H1 (cell line): ENCODE measurements around the gene ABCF3. TPM values are rescaled to one million over a fixed set of nuclear protein-coding genes. Genes with fewer than 3 reads are reported as not detected.

Source experiments
- CTCF ChIA-PET: fragments of 300-600 bp; sonication (Branson Sonifier 250); formaldehyde crosslinking; loops from one replicate; lab custom pipeline; 2021; ENCODE audit not compliant: partially characterized antibody; lab: Charles Lee
- POLR2A ChIA-PET: fragments of 300-600 bp; sonication (Branson Sonifier 250); formaldehyde crosslinking; loops from one replicate; lab custom pipeline; 2021; ENCODE audit warnings: inconsistent platforms; ENCODE audit not compliant: partially characterized antibody; lab: Charles Lee
- DNase-seq, 2 experiments: peaks; one replicate each; pipeline versions ENCODE4 v3.0.0 to v3.0.0-alpha.2; 2010 to 2022; ENCODE audit warnings: low spot score in 2 of 2, low read depth in 1 of 2, mixed read lengths in 1 of 2
- FAIRE-seq: peaks from 2 replicates; lab custom pipeline; 2011; peaks lifted over from hg19 to GRCh38; lab: Jason Lieb, UNC
- H2AFZ ChIP-seq: 2 replicates; pipeline ENCODE4 v1.8.1; 2012; ENCODE audit warnings: low read length, inconsistent platforms
- H2AK5ac ChIP-seq: 2 replicates; pipeline ENCODE4 v1.6.1; 2013; ENCODE audit warnings: low read depth, low read length
- H2BK120ac ChIP-seq: replicated peaks from 2 replicates; pipeline ENCODE3; 2013; ENCODE audit warnings: low read depth, low read length, inconsistent platforms
- H2BK12ac ChIP-seq: 2 replicates; pipeline ENCODE4 v1.6.1; 2013; ENCODE audit warnings: low read depth, low read length
- H2BK15ac ChIP-seq: 2 replicates; pipeline ENCODE4 v1.6.1; 2013; ENCODE audit warnings: low read length
- H2BK20ac ChIP-seq: 2 replicates; pipeline ENCODE4 v1.6.1; 2013; ENCODE audit warnings: low read length
- H2BK5ac ChIP-seq: 2 replicates; pipeline ENCODE4 v1.6.1; 2013; ENCODE audit warnings: low read depth, low read length
- H3K14ac ChIP-seq: 2 replicates; pipeline ENCODE4 v1.6.1; 2013; ENCODE audit warnings: inconsistent platforms; ENCODE audit not compliant: insufficient read length
- H3K18ac ChIP-seq: 2 replicates; pipeline ENCODE4 v1.6.1; 2013; ENCODE audit warnings: low read length; ENCODE audit errors: extremely low read depth
- H3K23ac ChIP-seq: 2 replicates; pipeline ENCODE4 v1.6.1; 2013; ENCODE audit warnings: inconsistent platforms; ENCODE audit not compliant: insufficient read length
- H3K23me2 ChIP-seq: 2 replicates; pipeline ENCODE4 v1.6.1; 2013; ENCODE audit warnings: low read depth, low read length
- H3K27ac ChIP-seq: 2 replicates; pipeline ENCODE4 v1.6.1; 2011; ENCODE audit warnings: low read depth, low read length, inconsistent platforms
- H3K27me3 ChIP-seq, 4 experiments: replicated peaks in 1 of 4; 1 replicate in 1 of 4; 2 replicates in 3 of 4; pipeline versions ENCODE4 v1.6.1 to v1.8.1; 2011 to 2013; ENCODE audit warnings: low read length in 3 of 4, mild to moderate bottlenecking in 3 of 4, inconsistent platforms in 2 of 4, mixed read lengths in 2 of 4, moderate library complexity in 1 of 4; ENCODE audit not compliant: control insufficient read depth in 3 of 4, insufficient read depth in 3 of 4; ENCODE audit errors: extremely low read depth in 1 of 4
- H3K36me3 ChIP-seq, 4 experiments: 2 replicates each; pipeline versions ENCODE4 v1.6.1 to v1.8.1; 2011 to 2013; ENCODE audit warnings: mild to moderate bottlenecking in 4 of 4, low read length in 3 of 4, moderate library complexity in 2 of 4, control low read depth in 1 of 4, inconsistent platforms in 1 of 4; ENCODE audit not compliant: insufficient read depth in 4 of 4, control insufficient read depth in 2 of 4
- H3K4ac ChIP-seq: replicated peaks from 2 replicates; pipeline ENCODE3; 2013; ENCODE audit warnings: low read length, low read depth, mixed read lengths, inconsistent platforms; ENCODE audit not compliant: insufficient read length
- H3K4me1 ChIP-seq, 4 experiments: replicated peaks in 1 of 4; 1 replicate in 1 of 4; 2 replicates in 3 of 4; pipeline versions ENCODE4 v1.6.1 to v1.8.1; 2011 to 2013; ENCODE audit warnings: low read length in 3 of 4, inconsistent platforms in 2 of 4, mixed read lengths in 1 of 4; ENCODE audit not compliant: insufficient read depth in 4 of 4, control insufficient read depth in 3 of 4
- H3K4me2 ChIP-seq, 2 experiments: 2 replicates each; pipeline versions ENCODE4 v1.6.1 to v1.8.1; 2011 to 2013; ENCODE audit warnings: low read depth in 2 of 2, low read length in 2 of 2, control low read depth in 1 of 2, inconsistent platforms in 1 of 2, mild to moderate bottlenecking in 1 of 2; ENCODE audit not compliant: insufficient read depth in 1 of 2
- H3K4me3 ChIP-seq, 4 experiments: fragments of 200-600, 300-600 bp in 1 of 4; sonication (generic), shearing (Covaris generic), sonication (Bioruptor Twin) in 1 of 4; 2 replicates each; pipeline versions ENCODE4 v1.5.1 to v1.8.1; 2011 to 2016; ENCODE audit warnings: low read length in 4 of 4, low read depth in 3 of 4, control low read depth in 2 of 4, inconsistent platforms in 2 of 4, mild to moderate bottlenecking in 2 of 4, mixed read lengths in 1 of 4, moderate library complexity in 1 of 4; ENCODE audit not compliant: insufficient read depth in 2 of 4; ENCODE audit errors: extremely low read depth in 1 of 4
- H3K56ac ChIP-seq: replicated peaks from 2 replicates; pipeline ENCODE3; 2013; ENCODE audit warnings: low read depth, mild to moderate bottlenecking, mixed read lengths, low read length, inconsistent platforms; ENCODE audit not compliant: insufficient read length
- H3K79me1 ChIP-seq: 2 replicates; pipeline ENCODE4 v1.6.1; 2013; ENCODE audit warnings: low read depth, low read length, control low read depth
- H3K79me2 ChIP-seq, 2 experiments: 2 replicates each; pipeline versions ENCODE4 v1.6.1 to v1.8.1; 2012 to 2013; ENCODE audit warnings: low read length in 2 of 2, mild to moderate bottlenecking in 2 of 2, inconsistent platforms in 1 of 2; ENCODE audit not compliant: insufficient read depth in 2 of 2, control insufficient read depth in 1 of 2
- H3K9ac ChIP-seq, 4 experiments: replicated peaks in 1 of 4; 1 replicate in 1 of 4; 2 replicates in 3 of 4; pipeline versions ENCODE4 v1.6.1 to v1.8.1; 2011 to 2013; ENCODE audit warnings: low read depth in 3 of 4, low read length in 3 of 4, control low read depth in 2 of 4, mild to moderate bottlenecking in 2 of 4, moderate library complexity in 2 of 4, inconsistent platforms in 1 of 4; ENCODE audit errors: extremely low read depth in 1 of 4
- H3K9me3 ChIP-seq, 2 experiments: 2 replicates each; pipeline versions ENCODE4 v1.6.1 to v1.8.1; 2012 to 2013; ENCODE audit warnings: mild to moderate bottlenecking in 2 of 2, moderate library complexity in 2 of 2, control low read depth in 1 of 2, inconsistent platforms in 1 of 2, low read depth in 1 of 2, low read length in 1 of 2, mixed read lengths in 1 of 2; ENCODE audit not compliant: insufficient read depth in 2 of 2
- H4K20me1 ChIP-seq, 2 experiments: replicated peaks in 1 of 2; 2 replicates each; pipeline versions ENCODE3 to v1.8.1; 2011 to 2013; ENCODE audit warnings: inconsistent platforms in 2 of 2, low read length in 2 of 2, mild to moderate bottlenecking in 1 of 2; ENCODE audit not compliant: insufficient read depth in 2 of 2, control insufficient read depth in 1 of 2
- H4K5ac ChIP-seq: 2 replicates; pipeline ENCODE4 v1.6.1; 2013; ENCODE audit warnings: low read length, low read depth, mixed read lengths, inconsistent platforms; ENCODE audit not compliant: insufficient read length
- H4K8ac ChIP-seq: 2 replicates; pipeline ENCODE4 v1.8.0; 2013; ENCODE audit warnings: mild to moderate bottlenecking, moderate library complexity, low read length, inconsistent platforms; ENCODE audit not compliant: insufficient read depth; ENCODE audit errors: extremely low read depth
- H4K91ac ChIP-seq: replicated peaks from 2 replicates; pipeline ENCODE3; 2013; ENCODE audit warnings: low read length, mixed read lengths, inconsistent platforms; ENCODE audit not compliant: insufficient read length
- CBX5 ChIP-seq: fragments of 300-800, 300-1000 bp; sonication (generic); IDR thresholded peaks from 2 replicates; pipeline ENCODE4 v1.7.1; 2016; ENCODE audit warnings: antibody characterized with exemption, low read length, low read depth
- CHD2 ChIP-seq: IDR thresholded peaks from 2 replicates; pipeline ENCODE4 v1.6.1; 2012; ENCODE audit warnings: low read length, improper control_type of control experiment
- EGR1 ChIP-seq: IDR thresholded peaks from 2 replicates; pipeline ENCODE4 v1.6.1; 2011; ENCODE audit warnings: low read depth, low read length, borderline replicate concordance
- GABPA ChIP-seq: IDR thresholded peaks from 2 replicates; pipeline ENCODE4 v1.6.1; 2011; ENCODE audit warnings: mild to moderate bottlenecking, low read length, moderate library complexity, borderline replicate concordance; ENCODE audit not compliant: insufficient read depth
- GTF2F1 ChIP-seq: IDR thresholded peaks from 2 replicates; pipeline ENCODE4 v1.6.1; 2012; ENCODE audit warnings: low read depth, low read length, improper control_type of control experiment, borderline replicate concordance
- JUND ChIP-seq: IDR thresholded peaks from 2 replicates; pipeline ENCODE4 v1.6.1; 2011; ENCODE audit warnings: mild to moderate bottlenecking, improper control_type of control experiment, low read length
- KDM5A ChIP-seq: fragments of 200-600 bp; IDR thresholded peaks from 2 replicates; pipeline ENCODE4 v1.7.1; 2012; ENCODE audit warnings: mild to moderate bottlenecking, low read length, inconsistent platforms, mixed read lengths
- NANOG ChIP-seq: IDR thresholded peaks from 2 replicates; pipeline ENCODE4 v1.6.1; 2011; ENCODE audit warnings: low read length, low read depth, mild to moderate bottlenecking, inconsistent platforms; ENCODE audit not compliant: insufficient read depth, poor library complexity, severe bottlenecking
- PHF8 ChIP-seq: fragments of 200-600 bp; sonication (generic); conservative IDR thresholded peaks from 2 replicates; pipeline ENCODE4 v1.7.1; 2012; ENCODE audit warnings: low read depth, mild to moderate bottlenecking, inconsistent platforms, low read length, moderate library complexity
- SAP30 ChIP-seq: fragments of 300-600 bp; sonication (generic); IDR thresholded peaks from 2 replicates; pipeline ENCODE4 v1.7.1; 2012; ENCODE audit warnings: low read length, moderate library complexity, mild to moderate bottlenecking, inconsistent platforms; ENCODE audit not compliant: insufficient read depth, insufficient replicate concordance
- YY1 ChIP-seq: IDR thresholded peaks from 2 replicates; pipeline ENCODE4 v1.6.1; 2011; ENCODE audit warnings: low read depth, mild to moderate bottlenecking, low read length
- WGBS, 2 experiments: shearing (Covaris generic) in 1 of 2; methylation state at CpG; one replicate each; pipeline versions ENCODE4 v1.1.6 to v1.1.7; 2013 to 2015; ENCODE audit warnings: low lambda C conversion rate in 2 of 2, mixed read lengths in 2 of 2, inconsistent platforms in 1 of 2, low coverage in 1 of 2, missing lambda C conversion rate in 1 of 2; ENCODE audit not compliant: insufficient replicate concordance in 2 of 2, insufficient coverage in 1 of 2, insufficient read length in 1 of 2; ENCODE audit errors: extremely low coverage in 1 of 2, missing lambda C conversion rate in 1 of 2; 5-methylcytosine and 5-hydroxymethylcytosine counted together
- polyA plus RNA-seq, 7 experiments: library from polyadenylated mRNA; depleted of rRNA in 3 of 7; stranded (reverse) in 5 of 7; unstranded in 2 of 7; fragments of >200 nt in 5 of 7; fragments of 200-250 nt in 2 of 7; gene quantifications; 1 replicate in 5 of 7; 2 replicates in 1 of 7; 4 replicates in 1 of 7; pipeline versions ENCODE4 v1.2.1 to v1.2.3, GENCODE V29; 2011 to 2013; ENCODE audit warnings: missing spikeins in 2 of 7, mixed read lengths in 2 of 7
- total RNA-seq: library from RNA; stranded (reverse); fragmentation: NEBNext Ultra II Directional; extraction: Animal tissue kit (Norgen Biotek cat#: 25700); gene quantifications from 2 replicates; pipeline ENCODE4 v1.2.1, GENCODE V29; 2021
- TF ChIP-seq, protein P1 (sequence below): IDR thresholded peaks from 2 replicates; pipeline ENCODE4 v1.6.1; 2012; ENCODE audit warnings: inconsistent platforms

ABCF3 gene
- total and polyA plus RNA-seq, 2 of the 8 experiments (the other 6 are each of a cell fraction or from before 2014, with no cell fraction given) = 51.6 to 57.8 TPM

DNA sequence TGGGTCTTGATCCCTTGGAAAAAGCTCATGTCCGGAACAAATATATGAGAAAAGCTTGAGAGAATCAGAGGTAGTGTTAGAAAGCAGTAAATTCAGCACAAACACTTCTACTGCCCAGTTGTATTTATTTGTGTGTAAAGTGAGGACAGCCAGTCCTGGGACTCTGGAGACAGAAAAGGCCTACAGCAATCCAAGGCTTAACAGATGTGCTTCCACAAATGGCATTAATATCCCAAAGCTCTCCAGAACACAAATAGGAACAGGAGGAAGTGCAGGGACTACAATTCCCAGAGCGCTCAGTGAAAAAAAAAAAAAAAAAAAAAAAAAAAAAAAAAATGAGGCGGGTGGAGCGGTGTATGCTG lies 11.7 kb upstream of the ABCF3 start:
- H3K9ac ChIP-seq = no peak overlapping the region
- no peak overlapping the region for H3K4ac ChIP-seq
- H3K23ac ChIP-seq = no peak overlapping the region
- H2BK5ac ChIP-seq = no peak overlapping the region
- no peak overlapping the region for H2AFZ ChIP-seq
- no peak overlapping the region for H3K56ac ChIP-seq
- no peaks in the 10 kb centered on the region for H3K9me3 ChIP-seq
- no peak overlapping the region for H3K18ac ChIP-seq
- peaks cover 0 to 13% of the 10 kb centered on the region in 2 experiments for H4K20me1 ChIP-seq
- no peak overlapping the region for H4K5ac ChIP-seq
- H2BK12ac ChIP-seq = no peak overlapping the region
- H3K79me1 ChIP-seq = peaks cover 13% of the 10 kb centered on the region
- no peak overlapping the region for H2BK120ac ChIP-seq
- peaks cover 0 to 37% of the 10 kb centered on the region in 2 experiments; a peak in 2 of 4 replicates for H3K79me2 ChIP-seq
- H3K14ac ChIP-seq = no peak overlapping the region
- no peak overlapping the region for H2BK15ac ChIP-seq
- no peak overlapping the region for H4K91ac ChIP-seq
- 22% methylated on average over 3 of the region's 4 CpGs; no CpG with 5 or more reads in 1 of the 2 experiments for WGBS, 2 experiments
- H3K23me2 ChIP-seq = peaks cover 8% of the 10 kb centered on the region
- CTCF ChIA-PET = interaction anchor here (1.1 to 2.1 kb wide), 7 partner anchors 22 to 278 kb away, joined by 3 to 7 read pairs (median 3); partner anchors contain the start of gene EEF1AKMT4
- H3K4me3 ChIP-seq = no peak overlapping the region
- DNase-seq = no peak
- peak overlapping the region in 1 of 2 experiments; percentile 91; a peak in 2 of 4 replicates for H3K4me2 ChIP-seq
- H3K27ac ChIP-seq = no peak overlapping the region
- peaks cover 17 to 34% (median 26%) of the 10 kb centered on the region in 4 experiments for H3K36me3 ChIP-seq
- H3K27me3 ChIP-seq = no peaks in the 10 kb centered on the region
- FAIRE-seq = no peak
- no peak overlapping the region for H2AK5ac ChIP-seq
- peaks cover 0 to 23% (median 15%) of the 10 kb centered on the region in 4 experiments; a peak in 6 of 7 replicates for H3K4me1 ChIP-seq
- no peak overlapping the region for H4K8ac ChIP-seq
- no peak overlapping the region for H2BK20ac ChIP-seq
- POLR2A ChIA-PET = interaction anchor here (0.6 to 2.6 kb wide), 9 partner anchors 10 to 87 kb away, joined by 3 to 16 read pairs (median 6); partner anchors contain the start of genes ABCF3, DVL3 and EIF2B5
- TF ChIP-seq KDM5A (no peak), PHF8 (no peak), NANOG (no peak), GTF2F1 (no peak), GABPA (no peak), CHD2 (no peak), JUND (no peak), SAP30 (no peak), YY1 (no peak), EGR1 (no peak), CBX5 (no peak)
- TF ChIP-seq, protein P1, sequence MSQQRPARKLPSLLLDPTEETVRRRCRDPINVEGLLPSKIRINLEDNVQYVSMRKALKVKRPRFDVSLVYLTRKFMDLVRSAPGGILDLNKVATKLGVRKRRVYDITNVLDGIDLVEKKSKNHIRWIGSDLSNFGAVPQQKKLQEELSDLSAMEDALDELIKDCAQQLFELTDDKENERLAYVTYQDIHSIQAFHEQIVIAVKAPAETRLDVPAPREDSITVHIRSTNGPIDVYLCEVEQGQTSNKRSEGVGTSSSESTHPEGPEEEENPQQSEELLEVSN = no peak
